K562 (cell line): ENCODE measurements around the gene WDCP. TPM values are rescaled to one million over a fixed set of nuclear protein-coding genes. Genes with fewer than 3 reads are reported as not detected.

Source experiments
- ARHGAP35 ChIP-seq: fragments of 450-650 bp; IDR thresholded peaks from 2 replicates; pipeline ENCODE4 v1.6.1; 2018; ENCODE audit not compliant: partially characterized antibody
- DDX20 ChIP-seq: fragments of 450-650 bp; IDR thresholded peaks from 2 replicates; pipeline ENCODE4 v1.6.1; 2016; ENCODE audit warnings: missing genetic modification characterization, low read depth, mild to moderate bottlenecking, missing compliant biosample characterization, moderate library complexity
- E2F6 ChIP-seq, 2 experiments: IDR thresholded peaks; 2 replicates each; pipeline ENCODE4 v1.6.1; 2011; ENCODE audit warnings: borderline replicate concordance in 1 of 2, control low read depth in 1 of 2, low read depth in 1 of 2, low read length in 1 of 2, mild to moderate bottlenecking in 1 of 2, mixed read lengths in 1 of 2, moderate library complexity in 1 of 2; ENCODE audit not compliant: insufficient read depth in 1 of 2, insufficient read length in 1 of 2, poor library complexity in 1 of 2, severe bottlenecking in 1 of 2; ENCODE audit errors: extremely low read depth in 1 of 2
- HNRNPLL ChIP-seq: fragments of 200-400 bp; formaldehyde crosslinking; IDR thresholded peaks from 2 replicates; pipeline ENCODE4 v1.6.1; 2017; ENCODE audit warnings: low read length, low read depth, mild to moderate bottlenecking; ENCODE audit not compliant: poor library complexity, severe bottlenecking
- ID3 ChIP-seq, 2 experiments: fragments of 250-450 bp in 1 of 2; fragments of 450-650 bp in 1 of 2; sonication (Bioruptor Pico) in 1 of 2; IDR thresholded peaks; 2 replicates each; pipeline versions ENCODE4 v1.6.1 to v1.8.0; 2016 to 2021; ENCODE audit warnings: mild to moderate bottlenecking in 2 of 2, moderate library complexity in 2 of 2, missing compliant biosample characterization in 1 of 2, missing genetic modification characterization in 1 of 2
- NKRF ChIP-seq: fragments of 450-650 bp; IDR thresholded peaks from 2 replicates; pipeline ENCODE4 v1.6.1; 2016; ENCODE audit warnings: borderline replicate concordance
- TAF7 ChIP-seq: fragments of 450-650 bp; IDR thresholded peaks from 2 replicates; pipeline ENCODE4 v1.6.1; 2016; ENCODE audit warnings: missing genetic modification characterization, missing compliant biosample characterization
- USF2 ChIP-seq: sonication (generic); formaldehyde crosslinking; IDR thresholded peaks from 2 replicates; pipeline ENCODE4 v1.5.0; 2020; ENCODE audit warnings: missing genetic modification reagents
- ZFPM2 ChIP-seq: fragments of 250-450 bp; sonication (Bioruptor Pico); IDR thresholded peaks from 2 replicates; pipeline ENCODE4 v1.5.1; 2022; ENCODE audit warnings: mild to moderate bottlenecking
- ZNF143 ChIP-seq: sonication (generic); formaldehyde crosslinking; IDR thresholded peaks from 2 replicates; pipeline ENCODE4 v1.9.0; 2022; ENCODE audit warnings: mild to moderate bottlenecking, missing genetic modification reagents
- ZNF175 ChIP-seq: fragments of 200-800 bp; sonication (Bioruptor generic); IDR thresholded peaks from 2 replicates; pipeline ENCODE4 v1.6.1; 2016; ENCODE audit warnings: low read depth, mild to moderate bottlenecking, missing genetic modification characterization, missing compliant biosample characterization
- ZNF318 ChIP-seq, 2 experiments: fragments of 450-650 bp; IDR thresholded peaks; 2 replicates each; pipeline ENCODE4 v1.6.1; 2016; ENCODE audit warnings: mild to moderate bottlenecking in 2 of 2, borderline replicate concordance in 1 of 2, low read depth in 1 of 2, moderate library complexity in 1 of 2
- polyA plus RNA-seq, 8 experiments: library from polyadenylated mRNA; depleted of rRNA in 4 of 8; stranded (reverse) in 5 of 8; unstranded in 3 of 8; fragments of >200 nt; fragmentation: Nextera tagmentation in 2 of 8; fragmentation: Illumina TruSeq in 1 of 8; extraction: Ambion mirVana in 2 of 8; extraction: Trizol in 1 of 8; gene quantifications; 2 replicates each; pipeline versions ENCODE4 v1.2.1 to v1.2.3, GENCODE V29; 2011 to 2014; ENCODE audit warnings: inconsistent platforms in 1 of 8, missing spikeins in 1 of 8
- total RNA-seq, 7 experiments: library from RNA; depleted of rRNA in 6 of 7; stranded (reverse); fragments of >200 nt in 6 of 7; fragmentation: Illumina TruSeq in 2 of 7; extraction: Trizol in 2 of 7; gene quantifications; 2 replicates each; pipeline versions ENCODE4 v1.2.1 to v1.2.3, GENCODE V29; 2011 to 2021; ENCODE audit warnings: low replicate concordance in 1 of 7

The WDCP gene
- total and polyA plus RNA-seq, 9 of the 15 experiments (the other 6 are each of a cell fraction or from before 2014, with no cell fraction given): 10.1 to 41.4 (median 21.8) TPM

- no peak for TF ChIP-seq ZNF318 (IDR thresholded peaks at IDR 0.05; ENCODE audit: borderline replicate concordance in 1 of 2, low read depth in 1 of 2)
- no peak for TF ChIP-seq ZNF143 (CRISPR knock-in tag)
- TF ChIP-seq NKRF: no peak
- TF ChIP-seq ID3 (CRISPR knock-in tag; IDR thresholded peaks at IDR 0.05): no peak
- no peak for TF ChIP-seq ID3 (tag; IDR thresholded peaks at IDR 0.05)
- TF ChIP-seq ZNF175 (CRISPR knock-in tag): no peak
- no peak for TF ChIP-seq ARHGAP35
- no peak for TF ChIP-seq DDX20 (tag)
- no peak for TF ChIP-seq USF2 (CRISPR knock-in tag)
- TF ChIP-seq ZFPM2 (CRISPR knock-in tag): 0 out of 2 replicates have a peak, but pooled peaks have one; percentile 13
- TF ChIP-seq E2F6 (IDR thresholded peaks at IDR 0.05; ENCODE audit: borderline replicate concordance in 1 of 2, extremely low read depth in 1 of 2, insufficient read depth in 1 of 2, insufficient read length in 1 of 2, low read depth in 1 of 2, low read length in 1 of 2, poor library complexity in 1 of 2, severe bottlenecking in 1 of 2): peak; percentile 5 to 30
- no peak for TF ChIP-seq HNRNPLL
- TF ChIP-seq TAF7 (tag): peak; percentile 62
Measured at GRCh38 chr2:24010477-24011249, 36.5 kb downstream of the WDCP start (continued).
